COLO668 (cell line): Measurements from ENCODE around the gene GLIS2.

Experiments used
- DNase-seq: peaks from one replicate; lab custom pipeline; 2025; ENCODE audit not compliant: unreplicated experiment; lab: John Stamatoyannopoulos, UW

Gene GLIS2

DNA sequence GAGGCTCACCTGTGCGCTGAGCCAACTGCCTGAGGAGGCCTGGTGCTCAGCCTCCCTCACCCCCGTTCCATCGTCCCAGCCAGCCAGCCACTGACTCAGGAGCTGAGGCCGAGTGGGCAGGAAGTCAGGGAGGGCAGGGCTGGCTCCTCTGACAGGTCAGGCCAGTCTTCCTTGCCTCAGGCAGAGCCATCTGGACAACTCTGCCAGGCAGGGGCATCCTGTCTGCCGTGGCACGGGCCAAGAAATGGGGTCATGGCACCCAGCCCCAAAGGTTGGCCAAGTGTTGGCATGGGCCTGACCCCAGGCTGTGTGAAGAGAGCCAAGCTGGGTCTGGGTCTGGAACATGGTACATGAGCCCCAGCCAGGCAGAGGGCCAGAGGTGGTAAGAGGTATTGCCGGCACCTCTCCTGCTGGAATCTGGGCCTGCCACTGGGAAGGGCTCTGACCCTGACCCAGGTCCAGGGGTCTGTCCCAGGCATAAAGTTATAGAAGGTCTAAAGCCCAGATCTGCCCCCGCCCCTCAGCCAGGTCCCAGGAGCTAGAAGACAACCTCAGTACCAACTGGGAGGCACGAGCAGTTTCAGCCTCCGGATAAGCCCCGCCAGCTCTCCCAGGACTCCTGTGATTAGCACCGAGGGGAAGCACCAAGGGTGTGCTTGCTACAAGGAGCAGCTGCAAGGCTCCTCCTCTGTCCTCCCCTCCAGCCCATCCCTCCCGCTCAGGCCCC lies 53.3 kb downstream of the GLIS2 start:
- DNase-seq = no peak

DNA sequence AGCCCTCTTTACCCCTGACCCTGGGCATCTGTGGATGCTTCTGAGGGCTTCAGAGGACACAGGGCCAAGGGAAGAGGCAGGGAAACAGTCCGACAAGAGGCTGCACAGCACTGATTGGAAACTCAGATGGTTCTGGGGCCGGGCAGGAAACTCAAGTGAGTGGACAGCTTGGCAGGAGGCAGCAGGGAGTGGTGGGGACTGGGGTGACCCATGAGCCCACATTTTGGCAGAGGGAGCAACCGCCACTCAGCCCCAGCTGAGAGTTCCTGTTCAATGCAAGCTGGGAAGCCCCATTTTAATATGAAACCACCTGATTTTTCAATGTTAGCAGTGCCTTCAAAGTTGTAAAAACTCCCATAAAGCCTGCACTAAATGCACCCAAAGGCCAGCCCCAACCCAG lies 54.3 kb downstream of the GLIS2 start:
- no peak for DNase-seq

DNA sequence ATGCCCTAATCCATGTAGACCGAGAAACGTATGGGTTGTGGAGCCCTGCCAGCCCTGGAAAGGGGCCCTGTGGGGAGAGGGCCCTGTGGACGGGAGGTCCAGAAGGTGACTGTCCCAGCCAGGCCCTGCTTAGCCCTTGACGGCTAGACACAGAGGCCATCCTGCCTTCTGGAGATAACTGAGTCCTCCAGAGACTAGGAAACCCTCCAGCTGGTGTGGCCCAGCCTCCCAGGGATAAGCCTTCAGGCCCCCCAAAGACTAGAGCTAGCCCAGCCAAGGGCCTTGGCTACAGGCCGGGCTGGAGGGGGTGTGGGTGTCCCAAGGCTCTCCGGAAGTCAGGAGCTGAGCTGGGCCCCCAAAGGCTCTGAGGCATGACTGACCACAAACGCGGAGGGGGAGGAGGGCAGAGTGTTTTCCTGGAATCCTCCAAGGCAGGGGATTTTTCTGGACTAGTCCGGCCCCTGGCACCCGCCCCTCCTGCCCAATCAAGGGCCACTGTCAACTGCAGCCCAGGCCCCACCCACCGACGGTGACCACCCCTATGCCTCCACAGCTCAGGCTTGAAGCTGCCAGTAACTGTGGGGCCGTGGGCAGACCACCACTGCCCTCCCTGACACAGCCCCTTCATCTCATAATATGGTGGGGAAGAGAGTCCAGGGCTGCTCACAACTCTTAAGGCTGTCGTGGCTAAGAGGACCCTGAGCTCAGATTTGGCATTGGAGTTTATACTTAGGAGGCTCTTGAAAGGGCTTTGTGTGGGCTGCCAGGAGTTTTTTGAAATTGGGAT lies 54.9 kb downstream of the GLIS2 start:
- no peak for DNase-seq

DNA sequence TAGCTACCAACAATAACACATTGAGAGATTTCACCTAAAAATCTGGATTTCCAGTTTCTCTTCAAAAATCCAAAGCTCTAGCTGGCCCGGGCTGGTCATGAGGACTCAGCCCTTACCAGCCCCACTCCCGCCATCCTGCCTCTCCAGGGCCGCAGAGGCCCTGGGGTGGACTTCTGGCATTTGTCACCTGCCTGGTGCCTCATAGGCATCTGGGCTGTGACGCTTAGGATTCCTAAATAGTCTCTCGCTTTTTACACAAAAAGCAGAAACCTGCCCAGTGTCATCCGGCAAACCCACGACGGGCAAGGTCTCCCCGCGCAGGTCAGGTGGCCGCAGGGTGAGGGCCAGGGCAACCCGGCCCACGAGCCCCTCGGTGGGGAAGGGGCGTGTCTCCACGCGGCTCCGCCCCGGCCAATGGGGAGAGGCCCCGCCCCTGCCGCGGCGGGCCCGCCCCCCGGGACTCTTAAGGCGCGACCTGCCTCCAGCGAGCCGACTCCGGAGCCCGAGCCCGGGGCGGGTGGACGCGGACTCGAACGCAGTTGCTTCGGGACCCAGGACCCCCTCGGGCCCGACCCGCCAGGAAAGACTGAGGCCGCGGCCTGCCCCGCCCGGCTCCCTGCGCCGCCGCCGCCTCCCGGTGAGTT lies 55.6 kb downstream of the GLIS2 start, which contains the start of gene VASN:
VASN (plus strand) TSS at position 492 of the 644 bp plus-strand sequence. CDS start 9,030 bp downstream, outside the sequence.
- DNase-seq = peak; percentile 74

DNA sequence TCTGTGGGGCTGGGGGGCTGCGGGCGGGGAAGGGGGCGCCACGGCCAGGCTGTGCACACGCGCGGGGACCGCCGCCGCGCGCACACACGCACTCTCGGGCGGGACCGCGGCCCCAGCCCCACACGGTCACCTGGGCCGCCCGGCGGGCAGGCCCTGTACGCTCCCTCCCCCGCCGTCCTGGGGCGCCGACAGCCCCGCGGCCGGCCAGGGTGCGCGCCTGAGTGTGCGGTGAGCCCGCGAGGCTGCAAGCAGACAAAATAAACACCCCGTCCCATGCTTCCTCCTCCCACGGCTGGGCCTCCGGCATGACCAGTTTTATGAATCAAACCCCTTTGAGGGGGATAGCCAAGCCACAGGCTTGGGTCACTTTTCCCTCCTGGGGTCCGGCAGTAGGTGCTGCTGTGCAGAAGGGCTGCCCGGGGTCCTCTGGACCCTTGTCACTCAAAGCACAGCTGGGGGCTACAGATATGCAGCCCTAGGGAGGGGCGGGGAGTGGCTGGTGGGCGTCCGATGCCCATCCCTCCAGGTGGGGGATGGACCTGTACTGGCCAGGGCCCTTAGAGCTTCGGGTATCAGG lies 56.2 kb downstream of the GLIS2 start:
- peak; percentile 57 for DNase-seq

DNA sequence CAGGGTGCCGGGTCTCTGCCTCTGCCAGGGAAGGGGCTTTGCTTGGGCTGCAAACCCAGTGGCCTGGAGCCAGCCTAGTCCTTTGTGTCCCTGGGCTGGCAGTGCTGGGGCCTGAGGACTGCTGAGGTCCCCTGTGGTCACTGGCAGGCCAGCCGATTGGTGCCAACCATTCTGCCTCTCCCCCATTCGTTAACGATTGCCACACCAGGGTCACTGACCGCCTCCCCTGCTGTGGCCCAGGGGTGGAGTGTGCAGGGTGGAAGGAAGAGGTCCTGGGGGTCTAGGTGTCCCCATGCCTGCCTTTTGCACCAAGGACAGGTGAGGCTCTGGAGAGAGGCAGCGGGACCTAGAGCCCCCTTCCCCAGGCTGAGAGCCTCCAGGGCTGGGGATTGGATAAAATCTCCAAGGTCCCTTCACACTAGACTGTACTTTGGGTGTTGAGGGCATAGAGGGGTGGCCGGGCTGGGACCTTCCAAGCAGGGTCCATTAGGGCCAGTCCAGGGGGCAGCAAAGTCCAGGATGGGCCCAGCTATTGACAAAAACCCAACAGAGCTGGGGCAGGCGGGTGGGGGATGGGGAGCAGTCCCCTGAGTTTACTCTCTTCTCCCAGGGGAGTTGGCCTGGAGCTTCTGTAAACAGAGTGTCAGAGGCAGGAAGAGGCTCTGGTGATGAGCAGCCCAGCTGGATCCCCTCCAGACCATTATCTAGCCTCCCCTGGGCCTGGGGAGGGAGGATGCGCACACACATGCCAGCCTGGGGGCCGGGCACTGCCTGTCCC lies 56.9 kb downstream of the GLIS2 start:
- peak; percentile 93 for DNase-seq

DNA sequence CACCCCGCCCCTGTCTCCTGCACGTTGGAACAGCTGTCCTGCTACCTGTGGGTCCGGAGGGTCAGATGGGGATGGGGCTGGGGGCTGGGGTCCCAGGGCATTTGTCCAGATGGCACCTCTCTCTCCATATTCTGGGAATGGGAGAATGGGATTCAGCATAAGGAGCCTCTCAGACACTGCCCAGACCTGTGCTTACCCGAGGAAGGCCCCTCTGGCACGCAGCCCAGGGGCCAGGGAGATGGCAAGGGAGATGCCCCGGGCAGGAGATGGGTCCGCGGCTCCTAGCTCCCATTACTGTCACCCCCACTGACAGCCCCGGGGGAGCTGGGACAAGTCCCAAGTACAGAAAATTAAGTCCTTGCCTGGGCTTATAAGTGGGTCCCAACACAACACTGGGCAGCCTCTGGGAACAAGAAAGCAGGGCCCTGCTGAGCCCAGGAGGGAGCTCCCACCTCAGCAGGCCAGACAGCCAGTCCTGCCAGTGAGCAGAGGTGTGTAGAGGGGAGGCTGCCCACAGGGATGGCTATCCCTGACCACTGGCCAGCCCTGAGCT lies 57.6 kb downstream of the GLIS2 start:
- peak; percentile 78 for DNase-seq

DNA sequence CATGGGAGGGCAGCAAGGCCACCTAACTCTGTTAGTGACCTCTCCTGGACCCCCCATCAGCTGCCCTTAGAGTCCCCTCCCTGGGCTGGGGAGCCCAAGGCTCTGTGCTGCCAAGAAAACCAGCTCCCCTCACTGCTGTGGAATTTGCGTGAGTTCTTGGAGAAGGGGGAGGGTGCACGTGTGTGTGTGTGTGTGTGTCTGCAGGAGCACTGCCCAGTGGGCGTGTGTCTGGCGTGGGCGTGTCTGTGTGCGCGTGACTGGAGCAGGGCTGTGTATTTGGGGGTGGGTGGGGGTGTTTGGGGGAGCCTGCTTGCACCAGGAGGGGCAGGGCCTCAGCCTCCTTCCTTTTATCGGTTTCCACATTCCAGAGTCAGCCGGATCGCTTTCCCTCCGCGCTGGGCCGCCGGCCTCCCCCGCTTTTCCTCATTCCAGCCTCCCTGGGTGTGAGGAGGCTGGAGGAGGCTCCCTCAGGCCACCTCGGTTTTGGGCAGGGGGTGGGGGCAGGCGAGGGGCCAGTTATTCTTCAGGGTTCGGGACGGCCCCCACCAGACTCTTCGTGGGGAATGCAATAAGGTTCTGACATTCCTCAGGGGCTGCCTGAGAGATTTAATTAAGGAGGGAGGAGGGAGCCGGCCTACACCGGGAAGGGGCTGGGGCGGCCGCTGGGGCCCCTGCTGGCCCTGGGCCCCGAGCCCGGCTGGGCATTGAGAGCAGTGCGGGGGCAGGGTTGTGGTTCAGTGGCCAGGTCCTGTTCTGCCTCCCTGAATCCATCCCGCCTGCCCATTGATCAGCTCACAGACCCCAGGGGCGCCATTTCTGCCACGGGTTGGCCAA lies 58.3 kb downstream of the GLIS2 start:
- peak; percentile 21 for DNase-seq

DNA sequence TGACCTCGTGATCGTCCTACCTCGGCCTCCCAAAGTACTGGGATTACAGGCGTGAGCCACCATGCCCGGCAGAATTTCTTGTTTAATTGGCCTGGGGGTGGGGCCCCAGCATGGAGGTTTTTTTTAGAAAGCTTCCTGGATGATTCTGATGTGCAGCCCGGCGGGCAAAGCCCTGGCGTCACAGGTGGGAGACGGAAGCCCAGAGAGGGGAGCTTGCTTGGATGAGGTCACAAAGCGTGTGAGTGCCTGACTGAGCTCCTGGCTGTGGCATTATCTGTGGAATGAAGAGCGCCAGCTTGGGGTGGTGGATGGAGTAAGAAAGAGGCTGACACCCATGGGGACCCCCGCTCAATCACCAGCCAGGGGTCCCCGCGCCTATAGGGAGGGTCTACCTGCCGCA lies 59.9 kb downstream of the GLIS2 start:
- peak; percentile 72 for DNase-seq

DNA sequence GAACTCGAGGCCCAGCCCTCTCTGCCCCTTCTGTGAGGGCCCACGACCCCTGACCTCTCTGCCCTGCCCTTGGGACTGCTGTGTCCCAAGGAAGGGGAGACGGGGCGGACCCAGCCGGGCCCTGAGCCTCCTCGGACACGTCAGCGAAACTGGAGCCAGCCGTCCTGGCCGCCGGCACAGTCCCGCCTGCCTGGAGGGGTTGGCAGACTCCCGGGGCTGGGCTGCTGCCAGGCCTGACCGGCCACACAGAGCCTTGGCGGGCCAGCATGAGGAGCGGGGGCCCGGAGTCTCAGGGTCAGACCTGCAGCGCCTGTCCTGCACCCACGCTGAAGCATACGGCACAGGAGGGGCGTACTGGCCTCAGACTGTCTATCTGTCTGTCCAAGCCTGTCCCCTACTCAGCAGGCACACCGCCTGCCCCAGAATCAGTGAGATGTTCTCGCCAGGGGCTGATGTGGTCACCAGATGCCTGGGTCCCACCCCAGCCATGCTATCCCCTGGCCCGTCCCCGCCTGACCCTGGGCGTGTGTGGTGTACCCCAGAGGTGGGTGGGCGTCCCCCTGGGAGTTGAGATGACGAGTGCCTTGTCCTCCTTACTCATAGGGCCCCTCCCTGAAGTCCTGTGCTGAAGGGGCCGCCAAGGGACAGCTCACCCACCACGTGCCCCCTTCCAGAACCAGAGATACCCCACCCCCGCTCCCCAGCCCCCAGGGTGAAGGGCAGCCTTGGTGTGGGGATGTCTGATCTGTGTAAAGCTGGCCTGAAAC lies 60.4 kb downstream of the GLIS2 start:
- no peak for DNase-seq

DNA sequence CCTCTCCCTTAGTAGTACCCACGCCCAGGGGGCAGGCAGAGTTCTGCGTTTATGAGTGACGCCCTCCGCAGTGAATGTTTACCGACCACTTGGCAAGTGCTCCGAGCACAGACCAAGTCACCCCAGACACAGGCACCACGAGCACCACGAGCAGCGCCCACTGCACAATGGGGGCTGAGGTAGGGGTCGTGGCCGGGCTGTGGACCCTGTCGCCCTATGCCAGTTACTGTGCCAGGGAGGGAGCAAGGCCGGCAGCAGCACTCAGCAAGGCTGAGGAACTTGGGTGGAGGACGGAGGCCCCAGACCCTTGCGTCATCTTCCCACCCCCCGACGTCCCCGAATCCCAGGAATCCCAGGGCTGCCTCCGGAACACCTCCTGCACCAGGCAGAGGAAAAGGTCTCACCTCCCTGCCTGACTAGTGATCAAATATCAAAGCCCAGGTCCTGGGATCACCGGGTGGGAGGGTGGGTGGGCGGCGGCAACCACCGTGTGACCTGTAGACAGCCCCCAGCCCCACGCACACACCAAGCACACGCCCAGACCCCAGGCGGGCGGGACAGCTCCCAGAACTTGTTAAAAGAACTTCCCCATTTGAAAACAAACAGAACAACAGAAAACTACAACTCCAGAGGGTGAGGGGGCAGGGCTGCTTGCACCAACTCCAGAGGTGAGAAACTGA lies 61.2 kb downstream of the GLIS2 start:
- no peak for DNase-seq

DNA sequence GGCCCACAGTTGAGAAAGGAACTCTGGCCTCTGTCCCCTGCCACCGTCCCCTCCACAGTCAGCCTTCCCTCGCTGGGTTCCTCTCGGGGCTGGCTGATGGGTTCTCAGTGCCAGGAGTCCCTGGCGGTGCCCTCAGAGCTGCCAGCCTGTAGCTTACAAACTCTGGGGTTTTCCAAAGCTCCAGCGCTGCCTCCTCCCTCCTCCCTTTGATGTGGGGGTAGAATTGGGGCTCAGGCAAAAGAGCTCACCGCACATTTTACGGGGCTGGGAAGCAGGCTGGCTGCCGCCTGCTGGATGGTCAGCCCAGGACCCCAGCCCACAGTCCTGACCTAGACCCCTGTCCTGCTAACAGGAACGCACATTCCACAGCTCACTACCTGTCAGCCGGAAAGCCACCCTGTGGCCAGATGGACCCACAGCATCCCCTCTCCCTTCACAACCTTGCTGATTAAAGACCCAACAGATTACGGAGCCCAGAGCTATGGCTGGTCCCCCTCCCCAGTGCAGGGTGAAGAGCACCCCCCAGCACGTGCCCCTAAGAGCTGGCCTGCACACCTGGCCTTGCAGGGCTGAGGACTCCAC lies 61.8 kb downstream of the GLIS2 start:
- no peak for DNase-seq

DNA sequence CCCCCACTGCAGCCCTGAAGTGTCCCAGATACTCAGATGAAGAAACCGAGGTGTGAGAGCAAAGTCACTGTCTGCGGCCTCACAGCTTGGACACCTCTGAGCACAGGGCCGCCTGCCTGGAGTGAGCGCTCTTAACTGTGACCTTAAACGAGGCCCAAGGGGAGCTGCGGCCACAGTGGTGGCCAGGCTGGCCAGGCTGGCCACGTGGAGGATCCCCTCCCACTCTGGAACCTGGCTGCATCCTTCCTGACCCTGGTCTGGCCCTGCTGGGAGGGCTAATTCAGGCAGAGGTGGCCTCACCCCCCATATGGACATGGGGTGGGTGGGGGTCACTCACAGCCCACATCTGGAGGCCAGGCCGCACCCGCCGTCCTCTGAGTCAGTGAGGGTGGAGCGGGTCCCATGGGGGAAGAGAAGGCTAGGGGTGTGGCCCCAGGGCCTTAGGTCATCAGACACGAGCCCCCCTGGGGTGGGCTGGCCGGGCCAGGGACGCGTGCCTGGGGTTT lies 62.3 kb downstream of the GLIS2 start:
- no peak for DNase-seq

DNA sequence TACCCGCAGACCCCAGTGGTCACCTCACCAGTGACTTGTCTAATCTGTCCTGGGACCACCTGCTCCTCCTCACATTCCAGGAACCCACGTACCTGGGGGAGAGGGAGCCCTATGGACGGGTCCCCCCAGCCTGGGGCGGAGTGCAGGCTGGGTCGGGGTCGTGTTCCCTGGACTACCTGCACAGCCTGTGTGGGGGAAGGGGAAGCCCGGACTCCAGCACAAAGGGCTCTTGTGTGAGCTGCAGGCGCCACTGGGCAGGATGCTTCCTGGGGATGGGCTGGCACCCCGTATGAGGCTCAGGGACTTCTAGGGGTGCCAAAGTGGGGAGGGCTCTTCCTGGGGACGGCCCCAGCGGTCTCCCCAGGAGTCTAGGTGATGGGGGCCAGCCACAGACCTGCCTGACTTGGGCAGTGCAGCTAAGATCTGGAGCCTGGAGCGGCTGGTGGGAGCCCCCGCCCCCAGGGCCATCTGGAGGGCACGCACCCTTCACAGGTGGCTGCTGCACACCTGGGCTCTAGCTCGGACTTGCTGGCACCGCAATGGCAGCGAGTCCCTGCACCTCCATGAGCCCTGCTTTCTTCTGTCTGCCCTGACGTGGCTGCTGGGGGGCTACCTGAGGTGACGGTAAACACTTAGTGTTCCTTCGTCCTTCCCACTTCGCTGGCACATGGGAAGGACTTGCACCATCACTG lies 63.3 kb downstream of the GLIS2 start:
- no peak for DNase-seq

DNA sequence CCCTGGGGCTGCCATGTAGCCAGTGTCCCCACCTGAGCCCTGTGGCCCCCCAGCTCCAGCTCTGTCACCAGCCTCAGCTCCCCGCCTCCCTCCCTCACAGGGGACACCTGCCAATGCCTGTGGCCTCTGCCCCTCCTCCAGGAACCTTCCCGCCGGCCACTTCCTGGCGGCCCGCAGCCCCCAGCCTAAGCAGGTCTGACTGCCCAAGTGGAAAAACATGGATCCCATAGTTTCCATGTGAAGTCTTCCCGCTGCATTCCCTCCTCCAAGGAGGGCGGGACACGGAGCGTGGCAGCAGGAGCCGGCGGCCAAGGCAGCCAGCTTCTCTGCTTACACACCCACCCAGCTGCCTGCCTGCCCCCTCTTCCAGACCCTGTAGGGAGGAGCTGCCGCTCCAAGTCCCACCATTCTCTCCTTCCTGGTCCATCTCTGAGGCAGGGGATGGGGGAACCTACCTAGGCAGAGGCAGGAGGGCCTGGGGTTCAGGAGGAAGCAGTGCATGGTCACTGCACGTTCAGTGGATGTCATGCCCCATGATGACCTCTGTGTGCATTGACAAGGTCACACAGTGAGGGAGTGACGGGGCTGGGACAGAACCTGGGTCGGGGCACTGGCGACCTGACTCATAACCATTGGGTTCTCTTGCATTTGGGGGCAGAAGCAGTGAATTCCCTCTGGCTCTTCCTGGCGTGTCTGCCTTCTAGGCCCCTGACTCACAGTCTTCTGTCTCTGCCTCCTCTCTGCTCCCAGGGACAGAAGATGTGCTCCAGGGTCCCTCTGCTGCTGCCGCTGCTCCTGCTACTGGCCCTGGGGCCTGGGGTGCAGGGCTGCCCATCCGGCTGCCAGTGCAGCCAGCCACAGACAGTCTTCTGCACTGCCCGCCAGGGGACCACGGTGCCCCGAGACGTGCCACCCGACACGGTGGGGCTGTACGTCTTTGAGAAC lies 64.5 kb downstream of the GLIS2 start:
- DNase-seq = no peak
